ENCODE results near the gene NTF3.

Gene NTF3

GRCh38 chr12:5507401-5507935, 75.6 kb downstream of the NTF3 start:
- H3K4me3 ChIP-seq (ENCODE audit: low read depth, low read length) = no peak overlapping the region
- no peak for DNase-seq
- H3K9me3 ChIP-seq = no peaks in the 10 kb centered on the region
- no peak for TF ChIP-seq CTCF (IDR thresholded peaks at IDR 0.05; ENCODE audit: low read depth, low read length)
- no peaks in the 10 kb centered on the region for H3K36me3 ChIP-seq
- peaks cover 7% of the 10 kb centered on the region; the same call in 1 of the 2 replicates for H3K27me3 ChIP-seq
- H3K4me1 ChIP-seq = no peaks in the 10 kb centered on the region

- TF ChIP-seq CTCF (IDR thresholded peaks at IDR 0.05; ENCODE audit: low read depth, low read length) = no peak
- H3K4me1 ChIP-seq = no peaks in the 10 kb centered on the region
Observed at GRCh38 chr12:5507944-5508343, 76.0 kb downstream of the NTF3 start.

GRCh38 chr12:5509102-5509501, 77.2 kb downstream of the NTF3 start:
- DNase-seq = no peak
- Histone ChIP-seq H3K4me3 (ENCODE audit: low read depth, low read length) (no peak overlapping the region), H3K36me3 (no peaks in the 10 kb centered on the region), H3K9me3 (no peaks in the 10 kb centered on the region), H3K27me3 (peaks cover 8% of the 10 kb centered on the region), H3K4me1 (no peaks in the 10 kb centered on the region)
- TF ChIP-seq CTCF (IDR thresholded peaks at IDR 0.05; ENCODE audit: low read depth, low read length) = no peak

More at GRCh38 chr12:5507944-5508343, 76.0 kb downstream of the NTF3 start:
- no peaks in the 10 kb centered on the region for H3K36me3 ChIP-seq
- H3K4me3 ChIP-seq (ENCODE audit: low read depth, low read length) = no peak overlapping the region
- no peaks in the 10 kb centered on the region for H3K9me3 ChIP-seq
- peaks cover 6% of the 10 kb centered on the region; the same call in 1 of the 2 replicates for H3K27me3 ChIP-seq
- no peak for DNase-seq

GRCh38 chr12:5509557-5509956, 77.6 kb downstream of the NTF3 start:
- no peaks in the 10 kb centered on the region for H3K9me3 ChIP-seq
- H3K4me1 ChIP-seq = no peaks in the 10 kb centered on the region
- H3K36me3 ChIP-seq = no peaks in the 10 kb centered on the region
- H3K4me3 ChIP-seq (ENCODE audit: low read depth, low read length) = no peak overlapping the region
- no peak for DNase-seq
- TF ChIP-seq CTCF (IDR thresholded peaks at IDR 0.05; ENCODE audit: low read depth, low read length) = no peak
- peaks cover 8% of the 10 kb centered on the region for H3K27me3 ChIP-seq

- no peak overlapping the region for H3K4me3 ChIP-seq (ENCODE audit: low read depth, low read length)
Observed at GRCh38 chr12:5510251-5510805, 78.4 kb downstream of the NTF3 start.

More at GRCh38 chr12:5510251-5510805, 78.4 kb downstream of the NTF3 start:
- peaks cover 8% of the 10 kb centered on the region for H3K27me3 ChIP-seq
- no peaks in the 10 kb centered on the region for H3K9me3 ChIP-seq
- no peaks in the 10 kb centered on the region for H3K36me3 ChIP-seq
- no peaks in the 10 kb centered on the region for H3K4me1 ChIP-seq
- no peak for DNase-seq
- no peak for TF ChIP-seq CTCF (IDR thresholded peaks at IDR 0.05; ENCODE audit: low read depth, low read length)

All from BE2C (cell line).